Endothelial cell of umbilical vein (primary cell): Measurements from ENCODE around the gene GSG1L. TPM values are rescaled to one million over a fixed set of nuclear protein-coding genes. Genes with fewer than 3 reads are reported as not detected.

Experiments
- BruUV-seq: library from RNA; stranded (reverse); fragments of 400-500 nt; replicated peaks from 2 replicates; lab custom pipeline; 2021; lab: Mats Ljungman, UMichigan
- CTCF ChIA-PET: fragments of 300-600, 350-600 bp; sonication (Branson Sonifier 250); formaldehyde crosslinking; loops from one replicate; lab custom pipeline; 2021; ENCODE audit warnings: antibody characterized with exemption, inconsistent platforms; lab: Charles Lee
- POLR2A ChIA-PET: fragments of 300-600, 350-600 bp; sonication (Branson Sonifier 250); formaldehyde crosslinking; loops from one replicate; lab custom pipeline; 2021; ENCODE audit warnings: antibody characterized with exemption, inconsistent platforms; lab: Charles Lee
- DNase-seq: peaks from one replicate; pipeline ENCODE4 v3.0.0-alpha.2; 2011; ENCODE audit warnings: low read depth, low spot score
- FAIRE-seq: peaks from 2 replicates; lab custom pipeline; 2011; peaks lifted over from hg19 to GRCh38; lab: Jason Lieb, UNC
- H2AFZ ChIP-seq: 2 replicates; pipeline ENCODE4 v1.6.0; 2012; ENCODE audit warnings: low read depth, low read length, control low read depth, inconsistent platforms
- H3K27ac ChIP-seq: 2 replicates; pipeline ENCODE4 v1.5.1; 2011; ENCODE audit warnings: low read depth, mild to moderate bottlenecking, control low read depth, low read length, moderate library complexity; ENCODE audit not compliant: insufficient read depth
- H3K27me3 ChIP-seq, 2 experiments: 2 replicates each; pipeline versions ENCODE4 v1.6.0 to v1.6.1; 2011; ENCODE audit warnings: low read length in 2 of 2, mixed read lengths in 1 of 2; ENCODE audit not compliant: control insufficient read depth in 2 of 2, insufficient read depth in 2 of 2
- H3K36me3 ChIP-seq, 2 experiments: 2 replicates in 1 of 2; 3 replicates in 1 of 2; pipeline ENCODE4 v1.5.1; 2011; ENCODE audit warnings: low read length in 2 of 2, mild to moderate bottlenecking in 1 of 2, moderate library complexity in 1 of 2; ENCODE audit not compliant: control insufficient read depth in 2 of 2, insufficient read depth in 2 of 2; ENCODE audit errors: extremely low read depth in 1 of 2
- H3K4me1 ChIP-seq: 3 replicates; pipeline ENCODE4 v1.5.1; 2011; ENCODE audit warnings: mild to moderate bottlenecking, low read length; ENCODE audit not compliant: control insufficient read depth, insufficient read depth; ENCODE audit errors: extremely low read depth
- H3K4me2 ChIP-seq: 2 replicates; pipeline ENCODE4 v1.6.1; 2011; ENCODE audit warnings: low read length, control low read depth, mixed read lengths; ENCODE audit not compliant: insufficient read depth
- H3K4me3 ChIP-seq, 3 experiments: fragments of 200-600 bp in 1 of 3; sonication (generic), shearing (Covaris generic) in 1 of 3; replicated peaks in 1 of 3; 2 replicates each; pipeline ENCODE4 v1.5.1; 2011 to 2016; ENCODE audit warnings: control low read depth in 3 of 3, low read length in 3 of 3, mild to moderate bottlenecking in 2 of 3, inconsistent platforms in 1 of 3, low read depth in 1 of 3, moderate library complexity in 1 of 3; ENCODE audit not compliant: insufficient read depth in 1 of 3
- H3K79me2 ChIP-seq: 2 replicates; pipeline ENCODE4 v1.6.0; 2012; ENCODE audit warnings: low read length, inconsistent platforms; ENCODE audit not compliant: control insufficient read depth, insufficient read depth
- H3K9ac ChIP-seq: replicated peaks from 2 replicates; pipeline ENCODE3; 2011; ENCODE audit warnings: low read length, control low read depth; ENCODE audit not compliant: insufficient read depth; ENCODE audit errors: extremely low read depth
- H3K9me1 ChIP-seq: replicated peaks from 3 replicates; pipeline ENCODE4 v1.6.0; 2011; ENCODE audit warnings: mild to moderate bottlenecking, low read length; ENCODE audit not compliant: control insufficient read depth, insufficient read depth; ENCODE audit errors: extremely low read depth
- H3K9me3 ChIP-seq: replicated peaks from 2 replicates; pipeline ENCODE4 v1.5.1; 2012; ENCODE audit warnings: low read length, inconsistent platforms; ENCODE audit not compliant: control insufficient read depth, insufficient read depth
- H4K20me1 ChIP-seq: replicated peaks from 2 replicates; pipeline ENCODE3; 2011; ENCODE audit warnings: mild to moderate bottlenecking, low read length; ENCODE audit not compliant: control insufficient read depth, insufficient read depth; ENCODE audit errors: extremely low read depth
- CTCF ChIP-seq, 2 donors: IDR thresholded peaks; 1 replicate in 1 of 2; 2 replicates in 1 of 2; pipeline ENCODE4 v1.5.1; 2011; ENCODE audit warnings: low read length in 2 of 2, mild to moderate bottlenecking in 2 of 2, moderate library complexity in 2 of 2, control low read depth in 1 of 2, inconsistent platforms in 1 of 2, low read depth in 1 of 2; ENCODE audit not compliant: insufficient read depth in 1 of 2; ENCODE audit errors: extremely low read depth in 1 of 2
- EZH2 ChIP-seq: IDR thresholded peaks from 2 replicates; pipeline ENCODE4 v1.6.1; 2012; ENCODE audit warnings: borderline replicate concordance, low read depth, mild to moderate bottlenecking, moderate library complexity, low read length, inconsistent platforms; ENCODE audit not compliant: severe bottlenecking
- FOS ChIP-seq: IDR thresholded peaks from 2 replicates; pipeline ENCODE4 v1.6.1; 2011; ENCODE audit warnings: mild to moderate bottlenecking, low read length, moderate library complexity, borderline replicate concordance; ENCODE audit not compliant: insufficient read depth
- GATA2 ChIP-seq: IDR thresholded peaks from 2 replicates; pipeline ENCODE4 v1.7.0; 2011; ENCODE audit warnings: low read depth, mild to moderate bottlenecking, moderate library complexity, mixed read lengths, low read length; ENCODE audit not compliant: insufficient read length, insufficient read depth
- JUN ChIP-seq: IDR thresholded peaks from 2 replicates; pipeline ENCODE4 v1.6.1; 2011; ENCODE audit warnings: borderline replicate concordance, low read depth; ENCODE audit not compliant: insufficient read length, insufficient read depth
- MAX ChIP-seq: IDR thresholded peaks from 2 replicates; pipeline ENCODE4 v1.6.1; 2011; ENCODE audit not compliant: insufficient read depth, insufficient read length
- MYC ChIP-seq: IDR thresholded peaks from one replicate; pipeline ENCODE4 v1.6.1; 2011; ENCODE audit warnings: mild to moderate bottlenecking, low read depth, low read length
- POLR2A ChIP-seq: IDR thresholded peaks from 2 replicates; pipeline ENCODE4 v1.6.1; 2012; ENCODE audit warnings: low read depth, mild to moderate bottlenecking, control low read depth, low read length
- POLR2AphosphoS5 ChIP-seq: IDR thresholded peaks from 2 replicates; pipeline ENCODE4 v1.6.1; 2012; ENCODE audit warnings: low read depth, mild to moderate bottlenecking, control low read depth, low read length, moderate library complexity; ENCODE audit not compliant: insufficient read depth
- dilution Hi-C: fragments of 300-500 bp; cut with MboI; formaldehyde crosslinking; loops from one replicate; pipeline ENCODE4 v1.15.0; 2019; ENCODE audit warnings: low sequenced_read_pairs; ENCODE audit not compliant: extremely low pct_ligation_motif_present
- intact Hi-C: fragments of 100-400 bp; cut with micrococcal nuclease; formaldehyde crosslinking; loops from one replicate; pipeline ENCODE4 v1.10.0; 2022
- polyA plus RNA-seq, 4 experiments: library from polyadenylated mRNA; depleted of rRNA in 3 of 4; stranded (reverse) in 3 of 4; unstranded in 1 of 4; fragments of >200 nt; gene quantifications; 2 replicates each; pipeline versions ENCODE4 v1.2.1 to v1.2.3, GENCODE V29; 2011 to 2012; ENCODE audit warnings: missing spikeins in 1 of 4
- total RNA-seq: library from RNA; stranded (reverse); gene quantifications from 2 replicates; pipeline ENCODE4 v1.2.3, GENCODE V29; 2021

The GSG1L gene
- total and polyA plus RNA-seq, 2 donors (not counting 3 experiments of a cell fraction or from before 2014, with no cell fraction given): 0.06 TPM; not detected in 1

DNA sequence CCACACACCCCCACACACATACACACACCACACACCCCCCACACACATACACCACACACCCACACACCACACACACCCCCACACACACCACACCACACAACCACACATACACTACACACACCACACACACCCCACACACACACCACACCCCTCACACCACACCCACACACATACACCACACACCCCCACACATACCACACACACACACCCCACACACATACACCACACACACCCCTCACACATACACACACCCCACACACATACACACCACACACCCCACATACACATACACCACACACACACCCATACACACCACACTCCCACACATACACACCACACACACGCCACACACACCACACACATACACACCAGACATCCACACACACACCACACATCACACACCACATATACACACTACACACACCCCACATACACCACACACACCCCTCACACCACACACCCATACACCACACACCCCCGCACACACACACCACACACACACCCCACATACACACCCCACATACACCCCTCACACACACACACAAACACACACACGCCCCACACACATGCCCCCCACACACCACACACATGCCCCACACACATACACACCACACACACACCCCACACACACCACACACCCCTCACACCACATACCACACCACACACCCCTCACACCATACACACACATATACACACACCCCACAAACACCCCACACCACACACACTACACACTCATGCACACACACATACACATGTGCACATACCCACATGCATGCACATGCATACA is 25.9 kb upstream of the GSG1L start:
- H3K4me2 ChIP-seq: no peak overlapping the region

DNA sequence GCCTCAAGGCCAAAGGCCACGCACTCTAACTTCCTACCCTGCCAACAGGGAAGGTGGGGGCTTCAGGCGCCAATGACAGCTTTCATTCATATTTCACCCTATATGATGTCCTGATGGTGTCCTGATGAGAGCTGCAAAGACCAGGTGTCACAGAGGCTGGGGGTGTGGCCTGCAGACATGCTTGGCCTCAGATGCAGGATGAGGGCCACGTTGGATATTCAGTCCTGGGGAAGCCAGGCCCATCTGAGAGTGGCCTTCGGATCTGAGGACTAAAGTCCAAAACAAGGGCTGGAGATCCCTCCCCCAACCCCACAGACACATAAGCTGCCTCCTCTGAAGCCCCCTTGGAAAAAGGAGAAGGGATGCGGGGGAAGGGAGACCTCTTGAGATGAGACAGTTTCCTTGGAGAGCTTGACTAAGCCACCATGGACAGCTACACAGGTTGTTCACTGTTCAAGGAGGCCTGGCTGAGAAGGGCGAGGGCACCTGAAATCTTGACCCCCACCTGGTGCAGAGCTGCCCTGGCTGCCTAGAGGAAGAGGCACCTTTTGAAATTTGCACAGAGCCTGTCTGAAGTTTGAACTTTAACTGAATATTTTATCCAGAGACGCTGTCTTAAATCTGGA is 24.3 kb upstream of the GSG1L start:
- no peak for FAIRE-seq
- Histone ChIP-seq H3K27me3 (no peaks in the 10 kb centered on the region), H3K4me2 (no peak overlapping the region), H3K4me3 (no peak overlapping the region), H3K9me3 (no peaks in the 10 kb centered on the region), H2AFZ (no peak overlapping the region), H3K79me2 (no peaks in the 10 kb centered on the region), H3K36me3 (peaks cover 0 to 4% of the 10 kb centered on the region in 2 experiments), H4K20me1 (no peaks in the 10 kb centered on the region), H3K9me1 (no peaks in the 10 kb centered on the region), H3K27ac (no peak overlapping the region), H3K9ac (no peak overlapping the region), H3K4me1 (no peaks in the 10 kb centered on the region)
- no peak for DNase-seq
- dilution Hi-C loops: no loop called here
- TF ChIP-seq MYC (no peak), POLR2A (no peak), CTCF (IDR thresholded peaks at IDR 0.05; ENCODE audit: extremely low read depth in 1 of 2, insufficient read depth in 1 of 2, low read depth in 1 of 2, low read length in 2 of 2) (no peak), GATA2 (no peak), FOS (no peak), POLR2AphosphoS5 (no peak), JUN (no peak), MAX (no peak), EZH2 (no peak)
- no TSS peak for BruUV-seq
- intact Hi-C loops: no loop called here
- POLR2A ChIA-PET: no interaction called here
- CTCF ChIA-PET: interaction anchor here (1.3 to 1.5 kb wide), 2 partner anchors 11 to 17 kb away, joined by 3 to 7 read pairs; no protein-coding TSS in a partner anchor

More for the DNA sequence above, 25.9 kb upstream of the GSG1L start:
- Histone ChIP-seq H3K4me1 (no peaks in the 10 kb centered on the region), H4K20me1 (no peaks in the 10 kb centered on the region), H3K36me3 (peaks cover 0 to 4% of the 10 kb centered on the region in 2 experiments), H3K9me3 (no peaks in the 10 kb centered on the region), H3K9ac (no peak overlapping the region), H3K4me3 (no peak overlapping the region), H3K27ac (no peak overlapping the region), H3K9me1 (no peaks in the 10 kb centered on the region), H3K79me2 (no peaks in the 10 kb centered on the region), H3K27me3 (no peaks in the 10 kb centered on the region), H2AFZ (no peak overlapping the region)
- POLR2A ChIA-PET: no interaction called here
- CTCF ChIA-PET: interaction anchor here (1.2 kb wide), 1 partner anchor 19 kb away, joined by 3 read pairs; no protein-coding TSS in a partner anchor
- FAIRE-seq (no peak), DNase-seq (no peak)
- no TSS peak for BruUV-seq
- no peak for TF ChIP-seq MAX
- intact Hi-C loops (no loop called here), dilution Hi-C loops (no loop called here)
